NCI-H1092 treated with DMSO at 0.1 percent for 48 hours (cell line): ENCODE data around the gene ADAM19.

Experiments used
- DNase-seq: peaks from one replicate; lab custom pipeline; 2025; lab: John Stamatoyannopoulos, UW

ADAM19 gene

DNA sequence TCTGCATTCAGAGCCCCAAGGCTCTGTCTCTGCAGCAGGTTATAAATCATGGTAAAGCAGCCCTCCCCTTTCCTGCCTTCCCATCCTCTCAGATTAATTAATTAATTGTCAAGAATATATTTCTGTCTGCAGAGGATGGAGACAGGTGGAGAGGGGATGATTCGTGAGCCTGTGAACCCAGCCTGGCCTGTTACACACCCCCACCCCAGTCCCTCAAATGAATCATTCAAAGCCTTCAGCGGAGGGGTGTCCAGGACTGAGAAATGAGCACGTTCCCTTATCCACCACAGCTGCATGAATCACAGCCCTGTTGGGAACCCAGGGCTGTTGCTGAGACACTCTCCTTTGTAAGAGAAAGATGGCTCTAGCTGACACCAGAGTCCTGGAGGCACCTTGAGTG lies 59.6 kb downstream of the ADAM19 start:
- no peak for DNase-seq

DNA sequence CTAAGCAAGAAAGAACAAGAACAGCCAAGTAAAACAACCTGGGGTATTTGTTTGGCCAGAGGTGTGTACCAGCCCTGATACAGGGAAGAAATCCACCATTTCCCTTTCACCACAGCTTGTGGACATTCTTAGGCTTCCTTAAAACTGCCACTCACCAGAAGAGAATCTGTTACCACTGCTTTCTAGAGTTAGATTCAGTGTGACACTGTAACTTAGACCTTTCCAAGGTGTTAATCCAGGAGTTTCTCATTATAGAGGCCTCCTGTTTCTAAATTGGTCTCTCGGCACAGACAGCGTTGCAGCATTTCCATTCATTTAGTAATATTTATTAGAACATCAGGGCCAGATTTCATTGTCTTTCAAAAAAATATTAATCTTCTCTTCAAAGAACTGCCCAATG lies 60.6 kb downstream of the ADAM19 start:
- DNase-seq: no peak

DNA sequence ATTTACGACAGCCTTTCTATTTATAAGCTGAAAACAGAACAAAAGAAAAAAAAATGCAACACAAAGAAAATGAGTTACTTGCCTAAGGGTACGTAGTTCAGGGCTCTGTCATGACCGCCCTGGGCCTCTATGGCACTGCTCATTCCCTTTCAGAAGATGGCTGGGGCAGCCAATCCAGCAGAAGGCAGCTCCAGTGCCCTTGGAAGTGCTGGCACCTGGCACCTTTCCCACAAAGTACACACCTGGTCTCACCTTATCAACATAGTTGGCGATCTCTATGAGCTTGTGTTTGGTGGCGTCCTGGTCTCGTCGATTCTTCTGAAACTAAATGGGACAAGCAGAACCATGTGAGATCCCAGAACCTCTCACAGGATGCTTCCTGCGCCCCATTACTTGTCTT lies 62.4 kb downstream of the ADAM19 start:
- DNase-seq: no peak

DNA sequence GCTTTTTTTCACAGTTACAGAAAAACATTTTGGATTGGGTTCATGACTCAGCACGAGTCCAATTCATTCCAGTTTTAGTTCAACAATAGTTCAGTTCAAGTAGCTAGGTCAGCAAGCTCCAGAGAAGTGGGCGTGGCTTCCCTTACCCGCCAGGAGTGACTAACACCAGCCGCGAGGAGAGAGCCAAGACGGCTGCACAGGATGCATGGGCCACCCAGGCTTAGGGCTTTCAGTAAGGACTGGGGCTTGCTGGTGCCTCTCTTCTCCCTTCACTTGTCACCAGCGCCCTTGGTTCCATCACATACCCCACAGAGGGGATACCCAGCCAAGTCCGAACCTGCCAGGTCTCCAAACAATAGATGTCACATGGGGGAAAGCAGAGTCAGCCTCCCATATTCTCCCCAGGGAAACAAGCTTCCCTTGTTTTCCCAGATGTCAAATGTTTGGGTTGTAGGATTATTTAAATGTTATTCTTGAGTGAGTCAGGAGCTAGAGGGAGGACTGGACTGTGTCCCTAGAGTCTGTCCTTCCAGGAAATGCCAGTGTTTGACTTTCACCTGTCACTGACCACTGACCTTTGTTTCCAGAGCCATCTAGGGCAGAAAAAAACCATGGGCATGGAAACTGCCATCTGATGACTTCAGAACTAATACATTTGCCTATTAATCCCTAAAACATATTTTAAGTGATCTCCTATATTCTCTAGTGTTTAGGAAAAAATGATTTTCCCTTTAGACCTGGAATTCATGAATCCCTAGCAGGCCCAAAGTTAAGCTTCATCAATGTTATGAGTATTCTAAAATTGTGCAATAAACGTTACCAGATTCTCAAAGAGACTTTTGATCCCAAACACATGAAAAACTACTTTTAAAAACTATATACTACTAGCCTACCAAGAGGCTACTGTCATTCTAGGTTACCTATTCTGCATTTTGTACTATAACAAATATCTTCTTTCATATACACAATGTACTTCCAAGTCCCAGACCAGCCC lies 63.6 kb downstream of the ADAM19 start:
- DNase-seq: no peak

DNA sequence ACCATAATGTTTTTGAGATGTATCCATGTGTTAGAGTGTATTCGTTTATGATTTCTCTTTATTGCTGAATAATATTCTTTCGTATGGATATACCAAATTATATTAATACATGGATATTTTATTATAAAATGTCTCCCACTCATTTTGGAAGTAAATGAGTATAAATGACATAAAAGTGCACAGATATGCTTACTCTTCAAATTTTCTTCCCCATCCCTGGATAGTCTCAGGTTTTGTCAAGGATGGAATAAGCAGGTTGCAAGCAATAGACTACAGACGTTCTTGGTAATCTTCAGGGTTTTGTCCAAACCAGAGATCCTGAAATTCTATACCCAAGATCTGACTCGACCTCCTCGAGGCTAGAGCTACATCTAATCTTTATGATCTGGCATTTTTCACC lies 64.9 kb downstream of the ADAM19 start:
- no peak for DNase-seq

DNA sequence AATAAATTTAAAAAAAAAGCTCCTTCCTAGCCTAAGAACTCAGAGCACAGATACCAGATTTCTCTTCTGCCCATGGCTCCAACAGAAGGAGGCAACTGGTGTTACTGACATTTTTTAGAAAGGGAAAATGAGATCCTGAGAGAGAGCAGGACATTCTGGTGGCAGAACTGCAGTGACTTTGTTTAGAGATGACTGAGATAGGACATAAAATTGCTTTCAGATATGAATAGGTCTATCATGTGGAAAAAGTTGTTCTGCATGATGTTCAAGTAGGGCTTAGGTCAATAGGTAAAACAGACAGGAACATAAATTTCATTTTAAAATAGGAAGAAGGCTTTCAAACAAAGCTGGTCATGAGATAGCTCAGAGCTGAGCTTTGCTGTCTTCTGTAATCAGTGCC lies 66.0 kb downstream of the ADAM19 start:
- DNase-seq: no peak

DNA sequence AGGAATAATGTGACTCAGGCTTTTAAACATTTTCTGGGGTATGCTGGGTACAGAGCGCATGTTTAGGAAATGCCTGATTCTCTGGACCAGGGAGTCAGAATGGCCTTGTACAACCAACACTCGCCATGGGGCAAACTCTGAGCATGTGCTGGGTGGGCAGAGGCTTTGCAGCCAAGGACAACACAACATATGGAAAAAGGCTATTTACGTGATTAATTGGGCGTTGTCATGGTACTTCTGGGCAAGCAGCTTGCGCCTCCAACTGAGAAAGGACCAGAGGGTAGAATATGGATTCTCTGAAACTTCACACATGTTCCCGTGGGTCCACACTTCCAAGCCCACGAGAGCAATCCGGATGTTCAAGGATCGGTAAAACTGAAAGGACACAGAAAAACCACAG lies 66.5 kb downstream of the ADAM19 start:
- no peak for DNase-seq

DNA sequence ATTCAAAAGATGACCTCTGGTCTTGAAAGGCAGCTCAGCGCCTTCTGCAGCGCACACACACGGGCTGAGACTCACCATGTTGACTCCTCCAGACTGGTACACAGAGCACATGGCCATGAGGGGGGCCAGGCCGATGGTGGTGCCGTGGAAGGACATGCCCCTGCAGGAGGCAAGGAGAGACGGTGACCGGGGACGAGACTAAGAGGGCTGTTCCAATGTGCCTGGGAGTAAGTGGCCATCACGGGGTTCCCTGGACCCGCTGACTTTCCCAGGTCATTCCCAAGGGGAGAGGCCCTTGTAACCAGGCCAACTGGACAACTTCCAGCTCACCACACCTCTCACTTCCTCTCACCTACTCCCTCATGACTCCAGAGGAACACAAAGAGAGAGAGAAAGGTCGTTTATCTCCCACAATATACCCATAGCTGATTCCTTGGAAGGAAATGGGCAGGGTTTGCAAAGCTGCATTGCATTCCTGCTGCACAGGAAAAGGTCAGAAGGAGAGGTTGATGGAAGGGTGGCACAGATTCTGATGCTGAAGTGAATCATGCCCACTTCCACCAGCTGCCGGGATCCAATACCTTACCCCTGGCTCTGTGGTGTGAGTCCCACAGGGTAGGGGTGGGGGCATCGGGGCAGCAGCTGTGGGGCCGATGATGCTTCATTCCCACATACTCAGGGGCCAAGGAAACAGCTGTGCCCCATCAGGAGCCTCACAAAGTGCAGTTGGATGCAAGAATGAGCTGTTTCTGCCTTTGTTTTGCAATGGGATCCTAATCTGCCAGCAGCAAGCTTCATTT lies 68.4 kb downstream of the ADAM19 start:
- DNase-seq: no peak

DNA sequence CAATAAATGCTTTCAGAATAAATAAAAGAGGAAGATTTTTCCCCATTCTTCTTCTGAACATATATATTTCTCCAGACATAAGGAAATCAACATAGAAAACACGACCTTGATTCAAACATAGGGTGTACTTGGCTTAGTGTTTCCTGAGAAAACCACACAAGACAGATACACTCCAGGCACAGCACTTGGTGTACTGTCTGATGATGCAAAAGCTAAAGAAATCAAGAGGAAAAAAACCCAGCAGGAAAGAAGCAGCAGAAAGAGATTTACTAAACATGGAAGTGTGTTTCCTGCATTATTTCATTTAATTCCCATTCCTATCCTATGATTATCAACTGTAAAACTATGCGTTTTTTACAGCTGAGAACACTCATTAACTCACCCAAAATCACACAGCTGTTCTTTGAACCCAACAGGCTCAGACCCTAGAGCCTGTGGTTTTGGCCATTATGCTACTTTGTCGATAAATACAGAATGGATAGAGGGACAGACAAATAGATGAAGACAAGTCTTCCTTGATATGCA lies 69.4 kb downstream of the ADAM19 start:
- DNase-seq: no peak

DNA sequence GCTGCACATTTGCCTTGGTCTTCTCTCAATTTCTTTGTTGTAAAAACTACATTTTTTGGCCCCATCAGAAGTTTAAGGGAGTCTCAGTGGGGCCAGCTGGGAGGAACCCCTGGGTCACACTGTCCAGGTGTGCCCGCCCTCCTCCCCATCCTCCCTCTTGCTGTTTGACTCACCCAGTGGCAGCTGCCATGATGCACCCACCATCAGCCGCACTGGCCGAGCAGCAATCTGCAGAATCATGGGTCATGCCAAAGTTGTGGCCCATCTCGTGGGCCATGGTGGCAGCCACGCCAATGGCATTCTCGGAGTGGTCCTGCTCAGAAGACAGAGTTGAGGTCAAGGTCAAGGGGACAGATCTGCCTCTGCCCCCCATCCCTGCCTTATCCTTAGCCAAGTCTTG lies 70.1 kb downstream of the ADAM19 start:
- DNase-seq: no peak

DNA sequence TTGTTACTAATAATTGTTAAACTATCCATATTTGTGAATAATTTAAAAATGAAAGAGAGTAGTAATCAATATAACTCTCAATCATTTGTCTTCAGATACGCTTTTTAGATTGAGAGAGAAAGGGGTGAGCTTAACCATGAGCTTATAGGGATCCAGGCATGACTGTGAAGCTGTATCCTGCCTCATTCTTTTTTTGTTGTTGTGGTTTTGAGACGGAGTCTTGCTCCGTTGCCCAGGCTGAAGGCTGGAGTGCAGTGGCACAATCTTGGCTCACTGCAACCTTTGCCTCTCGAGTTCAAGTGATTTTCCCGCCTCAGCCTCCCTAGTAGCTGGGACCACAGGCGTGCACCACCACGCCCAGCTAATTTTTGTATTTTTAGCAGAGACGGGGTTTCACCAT lies 71.5 kb downstream of the ADAM19 start:
- DNase-seq: no peak

DNA sequence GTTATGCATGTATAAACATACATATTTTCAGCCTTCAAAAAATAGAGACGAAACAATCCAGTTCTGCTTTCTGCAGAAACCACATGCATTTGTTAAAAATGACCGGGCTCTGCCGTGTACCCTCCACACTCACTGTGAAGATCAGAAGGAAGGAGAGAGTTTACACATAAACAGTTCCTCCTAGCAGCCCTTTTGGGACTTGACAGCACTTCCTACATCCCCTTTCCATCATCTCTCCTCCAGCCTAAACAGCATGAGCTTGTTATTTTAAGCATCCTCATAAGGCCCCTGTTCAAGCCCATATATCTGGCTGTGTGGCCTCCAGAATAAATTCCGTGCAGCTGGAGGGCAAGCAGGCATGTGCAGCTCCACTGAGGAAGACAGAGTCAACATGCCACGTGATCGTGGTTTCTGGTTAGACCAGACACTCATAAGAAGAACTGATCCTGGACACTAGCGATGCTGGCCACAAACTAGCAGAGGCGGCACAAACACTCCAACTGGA lies 73.4 kb downstream of the ADAM19 start:
- no peak for DNase-seq

DNA sequence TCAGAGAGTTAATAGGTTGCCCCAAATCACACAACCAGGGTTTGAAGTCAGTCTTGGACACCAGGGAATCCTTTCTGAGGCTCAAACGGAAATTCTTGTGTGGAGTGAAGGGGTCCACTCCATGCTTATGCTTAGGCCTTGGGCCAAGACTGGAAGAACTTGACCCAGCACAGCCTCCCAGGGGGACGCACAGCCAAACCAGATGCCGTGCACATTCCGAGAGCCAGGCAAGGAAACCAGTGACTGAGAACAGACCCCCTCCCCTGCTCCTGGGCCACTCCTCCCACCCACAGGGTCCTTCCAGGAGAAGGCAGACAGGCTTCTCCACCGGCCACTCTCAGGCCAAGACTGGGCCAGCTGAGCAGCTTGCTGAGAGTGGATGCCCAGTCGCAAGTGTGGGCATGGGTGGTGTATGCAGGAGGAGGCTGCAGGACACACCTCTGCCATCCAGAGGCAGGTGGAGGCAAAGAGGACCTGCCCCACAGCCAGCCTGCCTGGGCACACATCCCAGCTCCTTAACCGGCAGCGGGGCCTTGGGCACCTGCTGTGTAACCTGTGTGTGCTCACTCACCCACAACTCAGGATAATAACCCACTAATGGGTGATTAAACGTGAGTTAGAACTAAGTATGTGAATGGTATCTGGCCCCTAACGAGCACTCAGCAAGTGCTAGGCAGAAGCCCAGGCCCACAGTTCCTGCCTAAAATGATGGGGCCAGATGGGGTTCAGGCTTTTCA lies 77.5 kb downstream of the ADAM19 start:
- peak; percentile 54 for DNase-seq

DNA sequence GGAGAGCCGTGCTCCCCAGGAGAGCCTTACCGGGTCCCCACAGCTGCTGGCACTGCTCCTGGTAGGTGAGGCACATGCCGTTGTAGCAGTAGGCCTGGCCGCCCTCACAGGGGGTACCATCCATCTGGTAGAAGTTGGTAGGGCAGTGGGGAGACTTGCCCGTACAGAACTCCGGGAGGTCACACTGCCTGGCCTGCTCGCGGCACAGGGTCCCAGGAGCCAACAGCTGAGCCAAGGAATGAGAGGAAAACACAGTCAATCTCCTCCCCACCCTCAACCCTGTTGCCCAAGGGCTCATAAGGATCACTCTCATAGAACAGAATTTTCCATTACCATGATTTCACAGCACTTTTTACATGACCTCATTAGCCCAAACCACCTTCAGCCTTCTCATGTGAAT lies 78.7 kb downstream of the ADAM19 start:
- no peak for DNase-seq

DNA sequence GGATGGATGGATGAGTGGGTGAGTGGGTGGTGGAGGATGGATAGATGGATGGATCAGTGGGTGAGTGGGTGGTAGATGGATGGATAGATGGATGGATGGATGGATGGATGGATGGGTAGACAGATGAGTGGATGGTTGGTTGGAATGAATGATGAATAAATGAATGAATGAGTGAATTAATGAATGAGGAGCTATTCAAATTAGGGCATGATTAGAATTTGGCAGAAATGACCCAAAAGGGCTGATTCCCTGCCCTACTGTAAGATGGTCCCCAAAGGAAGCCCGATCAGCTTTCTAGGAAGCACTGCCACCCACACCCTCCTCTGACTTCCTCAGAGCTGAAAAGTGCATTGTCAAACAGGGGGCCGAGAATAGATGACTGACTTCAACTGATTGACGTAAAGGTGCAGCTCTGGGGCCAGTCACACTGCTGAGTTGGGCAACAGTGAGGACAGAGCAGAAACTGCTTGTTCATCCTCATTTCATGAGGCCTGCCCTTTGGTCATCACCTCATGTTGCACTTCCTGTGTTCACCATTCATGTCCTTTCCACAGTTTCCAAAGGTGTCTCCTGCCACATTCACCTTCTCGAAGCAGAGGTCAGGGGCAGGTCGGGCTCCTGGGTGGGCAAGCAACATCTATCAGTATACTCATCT lies 81.3 kb downstream of the ADAM19 start:
- DNase-seq: no peak

DNA sequence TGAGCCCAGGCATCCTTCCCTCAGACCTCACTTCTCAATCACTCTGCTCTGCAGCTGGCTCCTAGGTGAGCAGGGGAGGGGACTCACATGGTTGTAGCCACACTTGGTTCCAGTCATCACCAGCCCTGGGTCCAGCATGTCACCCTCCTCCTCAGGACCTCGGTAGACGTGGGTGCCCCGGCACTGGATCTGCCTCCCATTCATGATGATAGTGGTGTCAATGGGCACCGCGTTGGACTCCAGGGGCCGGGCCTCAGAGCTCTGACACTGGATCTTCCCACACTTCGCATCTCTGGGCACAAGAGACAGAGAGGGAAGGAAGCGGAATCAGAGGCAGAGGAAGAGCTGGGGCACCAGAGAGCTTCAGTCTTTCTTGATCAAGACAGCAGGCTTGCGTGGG lies 82.7 kb downstream of the ADAM19 start:
- no peak for DNase-seq

DNA sequence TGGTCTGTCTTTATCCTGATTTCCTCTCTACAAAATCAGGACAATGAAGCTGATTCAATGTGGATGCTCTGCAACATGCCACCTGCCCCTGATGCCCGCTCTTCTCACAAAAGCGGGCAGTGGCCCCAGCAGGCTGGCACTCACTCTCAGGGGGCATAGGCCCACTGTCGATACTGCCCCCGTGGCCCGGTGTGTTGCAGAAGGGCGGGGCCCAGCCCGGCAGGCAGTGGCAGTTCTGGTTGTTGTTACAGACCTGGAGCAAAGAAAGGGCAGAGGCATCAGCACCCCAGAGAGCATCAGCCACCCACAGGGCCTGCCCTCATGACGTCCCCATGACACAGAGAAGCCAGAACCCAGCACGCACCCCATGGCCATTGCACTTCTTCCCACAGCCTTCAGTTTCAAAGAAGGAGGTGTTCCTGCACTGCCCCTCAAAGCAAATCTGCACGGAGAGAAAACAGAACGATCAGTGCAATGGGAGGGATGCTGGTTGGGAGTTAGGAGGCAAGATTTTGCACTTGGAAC lies 84.0 kb downstream of the ADAM19 start:
- no peak for DNase-seq

DNA sequence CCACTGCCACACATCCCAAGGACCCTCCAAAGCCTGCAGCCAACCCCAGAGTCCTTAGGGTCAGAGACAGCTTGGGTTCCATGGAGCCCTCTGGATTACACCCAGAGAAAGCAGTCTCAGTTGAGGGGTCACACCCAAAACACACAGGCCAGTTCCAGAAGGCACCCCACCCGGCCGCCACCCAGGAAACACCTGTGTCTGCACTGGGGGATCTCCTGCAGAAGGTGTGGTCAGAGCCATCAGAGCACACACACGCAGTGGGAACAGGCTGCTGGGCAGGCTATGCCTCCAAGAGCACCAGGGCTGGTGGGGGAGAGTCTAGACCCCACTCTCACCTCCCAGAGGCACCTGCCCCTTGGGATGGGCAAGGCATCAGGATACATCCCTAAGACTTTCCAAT lies 88.2 kb downstream of the ADAM19 start:
- DNase-seq: no peak

DNA sequence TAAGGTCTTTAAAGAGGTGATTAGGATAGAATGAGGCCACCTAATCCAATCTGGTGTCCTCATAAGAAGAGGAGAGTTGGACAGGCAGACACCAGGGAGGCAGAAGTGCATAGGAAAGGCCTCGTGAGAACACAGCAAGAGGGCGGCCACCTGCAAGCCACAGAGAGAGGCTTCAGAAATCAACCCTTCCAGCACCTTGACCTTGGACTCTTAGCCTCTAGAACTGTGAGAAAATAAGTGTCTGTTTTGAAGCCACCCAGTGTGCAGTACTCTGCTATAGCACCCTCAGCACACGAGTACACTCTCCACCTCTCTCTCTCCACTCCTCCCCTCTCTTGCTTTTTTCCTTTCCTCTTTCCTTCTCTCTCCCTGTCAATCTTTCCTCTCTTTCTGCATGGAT lies 88.7 kb downstream of the ADAM19 start:
- DNase-seq: no peak

DNA sequence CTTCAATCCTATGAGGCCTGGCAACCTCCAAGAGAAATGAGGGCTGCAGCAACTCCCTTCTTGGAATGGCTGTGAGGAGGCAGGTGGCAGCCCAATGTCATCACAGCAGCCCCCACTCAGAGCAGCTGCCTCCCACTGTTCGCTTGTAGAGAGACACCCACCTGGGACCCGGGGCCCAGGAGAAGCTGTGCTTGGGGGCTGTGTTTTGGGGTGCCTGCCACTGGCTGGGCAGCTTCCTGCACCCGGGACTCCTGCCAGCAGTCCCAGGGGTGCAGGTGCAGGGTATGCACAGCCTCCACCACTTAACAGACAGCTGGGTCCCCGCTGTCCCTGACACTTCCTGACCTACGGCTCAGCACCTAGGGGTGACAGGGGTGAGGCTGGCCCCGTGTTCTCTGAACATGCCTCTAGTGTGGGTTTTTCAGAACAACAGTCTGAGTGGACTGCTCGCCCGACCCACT lies 89.3 kb downstream of the ADAM19 start:
- DNase-seq: no peak

DNA sequence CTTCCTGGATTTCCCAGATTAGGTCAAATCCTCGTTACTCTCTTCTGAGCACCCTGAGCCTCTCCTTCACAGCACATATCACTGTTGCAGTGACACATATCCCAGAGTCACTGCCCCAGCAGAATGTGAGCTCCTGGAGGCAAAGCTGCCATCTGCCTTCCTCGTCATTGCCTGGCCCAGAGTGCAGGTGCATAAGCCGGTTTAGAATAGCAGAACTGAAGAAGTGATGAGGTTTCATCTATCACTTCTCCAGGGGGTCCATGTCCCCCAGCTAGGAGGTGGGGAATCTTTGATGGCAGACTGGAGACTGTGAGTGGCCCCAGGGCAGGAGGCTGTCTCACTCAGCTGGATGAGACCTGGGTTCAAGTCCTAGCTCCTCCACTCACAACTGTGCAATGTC lies 89.8 kb downstream of the ADAM19 start:
- DNase-seq: no peak
